ENCODE data around the gene SLC24A3.

Gene SLC24A3

GRCh38 chr20:19715986-19716385 is 503.5 kb downstream of the SLC24A3 start:
- H3K4me1 ChIP-seq (ENCODE audit: control insufficient read depth, insufficient read depth, low read length), result no peaks in the 10 kb centered on the region
- peaks cover 24% of the 10 kb centered on the region for H3K9me3 ChIP-seq (ENCODE audit: control insufficient read depth, insufficient read depth, low read depth, low read length)
- no peaks in the 10 kb centered on the region for H3K27me3 ChIP-seq (ENCODE audit: control insufficient read depth, insufficient read depth, low read length)

GRCh38 chr20:19718880-19719279 is 506.4 kb downstream of the SLC24A3 start:
- Histone ChIP-seq H3K4me1 (ENCODE audit: control insufficient read depth, insufficient read depth, low read length) (no peaks in the 10 kb centered on the region), H3K4me3 (ENCODE audit: low read depth, low read length) (no peak overlapping the region), H3K27me3 (ENCODE audit: control insufficient read depth, insufficient read depth, low read length) (no peaks in the 10 kb centered on the region), H3K9me3 (ENCODE audit: control insufficient read depth, insufficient read depth, low read depth, low read length) (peaks cover 24% of the 10 kb centered on the region), H3K9ac (ENCODE audit: low read length) (no peak overlapping the region), H3K27ac (ENCODE audit: low read depth, low read length) (no peak overlapping the region), H3K36me3 (ENCODE audit: control insufficient read depth, insufficient read depth, low read length) (no peaks in the 10 kb centered on the region)

More at GRCh38 chr20:19715986-19716385, 503.5 kb downstream of the SLC24A3 start:
- H3K9ac ChIP-seq (ENCODE audit: low read length), result no peak overlapping the region
- no peak overlapping the region for H3K4me3 ChIP-seq (ENCODE audit: low read depth, low read length)
- H3K27ac ChIP-seq (ENCODE audit: low read depth, low read length), result no peak overlapping the region
- no peaks in the 10 kb centered on the region for H3K36me3 ChIP-seq (ENCODE audit: control insufficient read depth, insufficient read depth, low read length)

- Histone ChIP-seq H3K27ac (ENCODE audit: low read depth, low read length) (no peak overlapping the region), H3K4me1 (ENCODE audit: control insufficient read depth, insufficient read depth, low read length) (no peaks in the 10 kb centered on the region), H3K27me3 (ENCODE audit: control insufficient read depth, insufficient read depth, low read length) (no peaks in the 10 kb centered on the region), H3K9ac (ENCODE audit: low read length) (no peak overlapping the region), H3K9me3 (ENCODE audit: control insufficient read depth, insufficient read depth, low read depth, low read length) (peaks cover 18% of the 10 kb centered on the region), H3K36me3 (ENCODE audit: control insufficient read depth, insufficient read depth, low read length) (no peaks in the 10 kb centered on the region), H3K4me3 (ENCODE audit: low read depth, low read length) (no peak overlapping the region)
Measured at GRCh38 chr20:19720991-19721390, 508.5 kb downstream of the SLC24A3 start.

GRCh38 chr20:19723051-19723450 is 510.6 kb downstream of the SLC24A3 start:
- no peak overlapping the region for H3K9ac ChIP-seq (ENCODE audit: low read length)
- no peaks in the 10 kb centered on the region for H3K36me3 ChIP-seq (ENCODE audit: control insufficient read depth, insufficient read depth, low read length)
- no peaks in the 10 kb centered on the region for H3K27me3 ChIP-seq (ENCODE audit: control insufficient read depth, insufficient read depth, low read length)
- no peaks in the 10 kb centered on the region for H3K4me1 ChIP-seq (ENCODE audit: control insufficient read depth, insufficient read depth, low read length)
- H3K27ac ChIP-seq (ENCODE audit: low read depth, low read length), result no peak overlapping the region
- no peak overlapping the region for H3K4me3 ChIP-seq (ENCODE audit: low read depth, low read length)
- H3K9me3 ChIP-seq (ENCODE audit: control insufficient read depth, insufficient read depth, low read depth, low read length), result peaks cover under 1% of the 10 kb centered on the region; the same call in 1 of the 2 replicates

GRCh38 chr20:19723813-19724430 is 511.5 kb downstream of the SLC24A3 start:
- no peaks in the 10 kb centered on the region for H3K27me3 ChIP-seq (ENCODE audit: control insufficient read depth, insufficient read depth, low read length)
- H3K4me3 ChIP-seq (ENCODE audit: low read depth, low read length), result no peak overlapping the region
- no peak overlapping the region for H3K27ac ChIP-seq (ENCODE audit: low read depth, low read length)
- H3K9ac ChIP-seq (ENCODE audit: low read length), result no peak overlapping the region
- H3K9me3 ChIP-seq (ENCODE audit: control insufficient read depth, insufficient read depth, low read depth, low read length), result no peaks in the 10 kb centered on the region
- no peaks in the 10 kb centered on the region for H3K4me1 ChIP-seq (ENCODE audit: control insufficient read depth, insufficient read depth, low read length)
- no peaks in the 10 kb centered on the region for H3K36me3 ChIP-seq (ENCODE audit: control insufficient read depth, insufficient read depth, low read length)

- Histone ChIP-seq H3K27ac (ENCODE audit: low read depth, low read length) (no peak overlapping the region), H3K9me3 (ENCODE audit: control insufficient read depth, insufficient read depth, low read depth, low read length) (no peaks in the 10 kb centered on the region), H3K4me1 (ENCODE audit: control insufficient read depth, insufficient read depth, low read length) (no peaks in the 10 kb centered on the region), H3K4me3 (ENCODE audit: low read depth, low read length) (no peak overlapping the region), H3K27me3 (ENCODE audit: control insufficient read depth, insufficient read depth, low read length) (no peaks in the 10 kb centered on the region), H3K36me3 (ENCODE audit: control insufficient read depth, insufficient read depth, low read length) (no peaks in the 10 kb centered on the region), H3K9ac (ENCODE audit: low read length) (no peak overlapping the region)
Measured at GRCh38 chr20:19725373-19725772, 512.9 kb downstream of the SLC24A3 start.

GRCh38 chr20:19725814-19726525 is 513.5 kb downstream of the SLC24A3 start:
- H3K9ac ChIP-seq (ENCODE audit: low read length), result no peak overlapping the region
- no peaks in the 10 kb centered on the region for H3K9me3 ChIP-seq (ENCODE audit: control insufficient read depth, insufficient read depth, low read depth, low read length)
- no peaks in the 10 kb centered on the region for H3K36me3 ChIP-seq (ENCODE audit: control insufficient read depth, insufficient read depth, low read length)
- H3K4me3 ChIP-seq (ENCODE audit: low read depth, low read length), result no peak overlapping the region
- H3K27me3 ChIP-seq (ENCODE audit: control insufficient read depth, insufficient read depth, low read length), result no peaks in the 10 kb centered on the region
- H3K27ac ChIP-seq (ENCODE audit: low read depth, low read length), result no peak overlapping the region
- no peaks in the 10 kb centered on the region for H3K4me1 ChIP-seq (ENCODE audit: control insufficient read depth, insufficient read depth, low read length)

GRCh38 chr20:19727251-19727847 is 514.9 kb downstream of the SLC24A3 start:
- Histone ChIP-seq H3K4me3 (ENCODE audit: low read depth, low read length) (no peak overlapping the region), H3K9ac (ENCODE audit: low read length) (no peak overlapping the region)

GRCh38 chr20:19729672-19730071 is 517.2 kb downstream of the SLC24A3 start:
- H3K4me1 ChIP-seq (ENCODE audit: control insufficient read depth, insufficient read depth, low read length), result no peaks in the 10 kb centered on the region
- H3K9ac ChIP-seq (ENCODE audit: low read length), result no peak overlapping the region
- H3K36me3 ChIP-seq (ENCODE audit: control insufficient read depth, insufficient read depth, low read length), result no peaks in the 10 kb centered on the region
- H3K27ac ChIP-seq (ENCODE audit: low read depth, low read length), result no peak overlapping the region
- H3K4me3 ChIP-seq (ENCODE audit: low read depth, low read length), result no peak overlapping the region
- H3K9me3 ChIP-seq (ENCODE audit: control insufficient read depth, insufficient read depth, low read depth, low read length), result no peaks in the 10 kb centered on the region
- no peaks in the 10 kb centered on the region for H3K27me3 ChIP-seq (ENCODE audit: control insufficient read depth, insufficient read depth, low read length)

More at GRCh38 chr20:19727251-19727847, 514.9 kb downstream of the SLC24A3 start:
- H3K36me3 ChIP-seq (ENCODE audit: control insufficient read depth, insufficient read depth, low read length), result no peaks in the 10 kb centered on the region
- H3K9me3 ChIP-seq (ENCODE audit: control insufficient read depth, insufficient read depth, low read depth, low read length), result no peaks in the 10 kb centered on the region
- H3K27ac ChIP-seq (ENCODE audit: low read depth, low read length), result no peak overlapping the region
- no peaks in the 10 kb centered on the region for H3K4me1 ChIP-seq (ENCODE audit: control insufficient read depth, insufficient read depth, low read length)
- no peaks in the 10 kb centered on the region for H3K27me3 ChIP-seq (ENCODE audit: control insufficient read depth, insufficient read depth, low read length)

- Histone ChIP-seq H3K36me3 (ENCODE audit: control insufficient read depth, insufficient read depth, low read length) (no peaks in the 10 kb centered on the region), H3K27me3 (ENCODE audit: control insufficient read depth, insufficient read depth, low read length) (no peaks in the 10 kb centered on the region), H3K9ac (ENCODE audit: low read length) (no peak overlapping the region), H3K9me3 (ENCODE audit: control insufficient read depth, insufficient read depth, low read depth, low read length) (no peaks in the 10 kb centered on the region), H3K4me3 (ENCODE audit: low read depth, low read length) (no peak overlapping the region), H3K4me1 (ENCODE audit: control insufficient read depth, insufficient read depth, low read length) (peaks cover 10% of the 10 kb centered on the region), H3K27ac (ENCODE audit: low read depth, low read length) (no peak overlapping the region)
Measured at GRCh38 chr20:19730706-19731105, 518.3 kb downstream of the SLC24A3 start.

GRCh38 chr20:19734811-19735210 is 522.4 kb downstream of the SLC24A3 start:
- Histone ChIP-seq H3K27ac (ENCODE audit: low read depth, low read length) (no peak overlapping the region; the same call in 1 of the 2 replicates), H3K4me1 (ENCODE audit: control insufficient read depth, insufficient read depth, low read length) (peaks cover 11% of the 10 kb centered on the region), H3K9ac (ENCODE audit: low read length) (no peak overlapping the region), H3K4me3 (ENCODE audit: low read depth, low read length) (no peak overlapping the region), H3K36me3 (ENCODE audit: control insufficient read depth, insufficient read depth, low read length) (no peaks in the 10 kb centered on the region), H3K27me3 (ENCODE audit: control insufficient read depth, insufficient read depth, low read length) (no peaks in the 10 kb centered on the region), H3K9me3 (ENCODE audit: control insufficient read depth, insufficient read depth, low read depth, low read length) (no peaks in the 10 kb centered on the region)
